Vagina (tissue), 2 donors: ENCODE results near the gene TTL. TPM values are rescaled to one million over a fixed set of nuclear protein-coding genes. Genes with fewer than 3 reads are reported as not detected.

Experiments used
- DNase-seq, 2 donors: peaks; one replicate each; pipeline ENCODE4 v3.0.0-alpha.2; 2017; ENCODE audit errors: extremely low spot score in 2 of 2
- H3K27ac ChIP-seq: fragments of 200-600 bp; sonication (generic); one replicate; pipeline ENCODE4 v1.5.1; 2019
- H3K27me3 ChIP-seq: fragments of 200-600 bp; sonication (generic); one replicate; pipeline ENCODE4 v1.5.1; 2019
- H3K36me3 ChIP-seq, 2 donors: fragments of 200-600 bp; sonication (generic); one replicate each; pipeline ENCODE4 v1.5.1; 2017 to 2019
- H3K4me1 ChIP-seq: fragments of 200-600 bp; sonication (generic); one replicate; pipeline ENCODE4 v1.5.1; 2019
- H3K4me3 ChIP-seq, 2 donors: fragments of 200-600 bp; sonication (generic); 1 replicate in 1 of 2; 2 replicates in 1 of 2; pipeline ENCODE4 v1.5.1; 2016 to 2019
- H3K9me3 ChIP-seq: fragments of 200-600 bp; sonication (generic); one replicate; pipeline ENCODE4 v1.5.1; 2019
- CTCF ChIP-seq, 3 experiments: fragments of 450-650 bp in 2 of 3; fragments of 200-600 bp in 1 of 3; sonication (generic) in 1 of 3; IDR thresholded peaks; one replicate each; pipeline ENCODE4 v1.5.1; 2017 to 2019; ENCODE audit warnings: antibody characterized with exemption in 3 of 3, mild to moderate bottlenecking in 2 of 3, moderate library complexity in 2 of 3
- POLR2A ChIP-seq, 2 donors: fragments of 450-650 bp; IDR thresholded peaks; one replicate each; pipeline ENCODE4 v1.6.1; 2017; ENCODE audit warnings: antibody characterized with exemption in 2 of 2, mild to moderate bottlenecking in 2 of 2, moderate library complexity in 2 of 2
- POLR2AphosphoS5 ChIP-seq, 2 donors: sonication (generic); formaldehyde crosslinking; IDR thresholded peaks; one replicate each; pipeline ENCODE4 v1.9.0; 2017; ENCODE audit warnings: antibody characterized with exemption in 2 of 2, mild to moderate bottlenecking in 2 of 2, low read depth in 1 of 2; ENCODE audit not compliant: insufficient read depth in 1 of 2
- intact Hi-C: fragments of 100-400 bp; cut with DNase I; formaldehyde crosslinking; loops from one replicate; pipeline ENCODE4 v1.15.1; 2023
- total RNA-seq: library from RNA; depleted of rRNA; stranded (reverse); fragments of >200 nt; gene quantifications from one replicate; pipeline ENCODE4 v1.2.3, GENCODE V29; 2016

TTL gene
- total RNA-seq, 1 donor from 2014 or later, result 11.0 TPM

GRCh38 chr2:112476434-112476833 lies 5.5 kb upstream of the TTL start:
- H3K27me3 ChIP-seq, result no peaks in the 10 kb centered on the region
- H3K4me3 ChIP-seq, result no peak overlapping the region
- no peaks in the 10 kb centered on the region for H3K9me3 ChIP-seq
- intact Hi-C loops, result no loop called here
- peaks cover 5% of the 10 kb centered on the region for H3K4me1 ChIP-seq
- H3K27ac ChIP-seq, result no peak overlapping the region
- no peaks in the 10 kb centered on the region for H3K36me3 ChIP-seq
- DNase-seq, result no peak
- no peak for TF ChIP-seq POLR2A (IDR thresholded peaks at IDR 0.05)
- TF ChIP-seq POLR2AphosphoS5 (IDR thresholded peaks at IDR 0.05; ENCODE audit: insufficient read depth in 1 of 2, low read depth in 1 of 2), result no peak

GRCh38 chr2:112480530-112481049 lies 1.4 kb upstream of the TTL start:
- TF ChIP-seq POLR2AphosphoS5 (IDR thresholded peaks at IDR 0.05; ENCODE audit: insufficient read depth in 1 of 2, low read depth in 1 of 2) (no peak), CTCF (IDR thresholded peaks at IDR 0.05) (no peak), POLR2A (IDR thresholded peaks at IDR 0.05) (no peak)
- Histone ChIP-seq H3K9me3 (no peaks in the 10 kb centered on the region), H3K27ac (peak overlapping the region; percentile 79), H3K27me3 (no peaks in the 10 kb centered on the region), H3K36me3 (no peaks in the 10 kb centered on the region), H3K4me1 (peaks cover 18% of the 10 kb centered on the region), H3K4me3 (peak overlapping the region; percentile 73 to 75)
- no peak for DNase-seq
- intact Hi-C loops, result loop anchor here (10.0 kb wide), 1 partner anchor 104 kb away; the partner anchor contains the start of gene CHCHD5

GRCh38 chr2:112481050-112481527 lies 867 bp upstream of the TTL start:
- H3K27me3 ChIP-seq, result no peaks in the 10 kb centered on the region
- H3K4me1 ChIP-seq, result peaks cover 18% of the 10 kb centered on the region
- DNase-seq, result no peak
- H3K27ac ChIP-seq, result peak overlapping the region; percentile 79
- no peak for TF ChIP-seq POLR2A (IDR thresholded peaks at IDR 0.05)
- peak; percentile 16 to 41 for TF ChIP-seq POLR2AphosphoS5 (IDR thresholded peaks at IDR 0.05; ENCODE audit: insufficient read depth in 1 of 2, low read depth in 1 of 2)
- TF ChIP-seq CTCF (IDR thresholded peaks at IDR 0.05), result peak; percentile 60 to 68 (median 62)
- no peaks in the 10 kb centered on the region for H3K9me3 ChIP-seq
- peak overlapping the region; percentile 73 to 75 for H3K4me3 ChIP-seq
- no peaks in the 10 kb centered on the region for H3K36me3 ChIP-seq
- intact Hi-C loops, result loop anchor here (10.0 kb wide), 1 partner anchor 104 kb away; the partner anchor contains the start of gene CHCHD5

GRCh38 chr2:112482309-112483041 lies 519 bp downstream of the TTL start:
- intact Hi-C loops, result loop anchor here (10.0 kb wide), 1 partner anchor 102 kb away; the partner anchor contains the start of gene CHCHD5
- peaks cover 18% of the 10 kb centered on the region for H3K4me1 ChIP-seq
- no peaks in the 10 kb centered on the region for H3K27me3 ChIP-seq
- H3K27ac ChIP-seq, result peak overlapping the region; percentile 79
- H3K9me3 ChIP-seq, result no peaks in the 10 kb centered on the region
- TF ChIP-seq POLR2A (IDR thresholded peaks at IDR 0.05) (no peak), CTCF (IDR thresholded peaks at IDR 0.05) (no peak), POLR2AphosphoS5 (IDR thresholded peaks at IDR 0.05; ENCODE audit: insufficient read depth in 1 of 2, low read depth in 1 of 2) (peak in 1 of 2 donors; percentile 12)
- peak overlapping the region; percentile 73 to 75 for H3K4me3 ChIP-seq
- no peaks in the 10 kb centered on the region for H3K36me3 ChIP-seq
- no peak for DNase-seq

- no peaks in the 10 kb centered on the region for H3K27me3 ChIP-seq
- peak overlapping the region; percentile 73 to 75 for H3K4me3 ChIP-seq
- no peaks in the 10 kb centered on the region for H3K9me3 ChIP-seq
- TF ChIP-seq POLR2AphosphoS5 (IDR thresholded peaks at IDR 0.05; ENCODE audit: insufficient read depth in 1 of 2, low read depth in 1 of 2) (no peak), CTCF (IDR thresholded peaks at IDR 0.05) (no peak), POLR2A (IDR thresholded peaks at IDR 0.05) (no peak)
- intact Hi-C loops, result loop anchor here (10.0 kb wide), 1 partner anchor 102 kb away; the partner anchor contains the start of gene CHCHD5
- no peak for DNase-seq
- peaks cover 18% of the 10 kb centered on the region for H3K4me1 ChIP-seq
- H3K36me3 ChIP-seq, result no peaks in the 10 kb centered on the region
- peak overlapping the region; percentile 79 for H3K27ac ChIP-seq
These were observed 1.1 kb downstream of the TTL start for GRCh38 chr2:112483042-112483473.
